ENCODE data around the gene BCAS3. TPM values are rescaled to one million over a fixed set of nuclear protein-coding genes. Genes with fewer than 3 reads are reported as not detected.

BCAS3 gene
- polyA plus RNA-seq, 1 donor from 2014 or later = 21.6 TPM

GRCh38 chr17:60941571-60941970 lies 263.9 kb downstream of the BCAS3 start:
- Histone ChIP-seq H3K27ac (ENCODE audit: low read length) (no peak overlapping the region), H3F3A (ENCODE audit: insufficient read depth, low read length, poor library complexity, severe bottlenecking) (no peaks in the 10 kb centered on the region), H4K20me1 (ENCODE audit: insufficient read depth) (no peaks in the 10 kb centered on the region), H3K4me3 (ENCODE audit: low read length) (no peak overlapping the region), H3K4me2 (ENCODE audit: low read length) (no peak overlapping the region), H2AFZ (ENCODE audit: low read depth, low read length) (no peak overlapping the region), H3K9ac (ENCODE audit: low read length) (no peak overlapping the region), H3K9me3 (ENCODE audit: low read length) (no peaks in the 10 kb centered on the region), H3K79me2 (replicated peaks; ENCODE audit: insufficient read depth, low read length) (no peaks in the 10 kb centered on the region), H3K27me3 (ENCODE audit: insufficient read depth, low read depth, low read length) (no peaks in the 10 kb centered on the region), H3K9me2 (ENCODE audit: insufficient read depth, low read length) (no peaks in the 10 kb centered on the region), H3K36me3 (ENCODE audit: insufficient read depth, low read length) (no peaks in the 10 kb centered on the region)
- TF ChIP-seq EP300 (conservative IDR thresholded peaks at IDR 0.05; ENCODE audit: poor library complexity, severe bottlenecking) (no peak), MXI1 (conservative IDR thresholded peaks at IDR 0.05; ENCODE audit: poor library complexity, severe bottlenecking) (no peak), RAD21 (conservative IDR thresholded peaks at IDR 0.05) (no peak), TAF1 (IDR thresholded peaks at IDR 0.05; ENCODE audit: low read depth) (no peak), REST (IDR thresholded peaks at IDR 0.05; ENCODE audit: borderline replicate concordance) (no peak), CTCF (IDR thresholded peaks at IDR 0.05; ENCODE audit: poor library complexity, severe bottlenecking) (no peak), POLR2AphosphoS5 (IDR thresholded peaks at IDR 0.05) (no peak), SMC3 (conservative IDR thresholded peaks at IDR 0.05; ENCODE audit: poor library complexity) (no peak), EZH2 (IDR thresholded peaks at IDR 0.05; ENCODE audit: borderline replicate concordance, insufficient read depth, low read length, poor library complexity, severe bottlenecking) (no peak)

GRCh38 chr17:60944751-60945150 lies 267.1 kb downstream of the BCAS3 start:
- Histone ChIP-seq H3K4me2 (ENCODE audit: low read length) (no peak overlapping the region), H3K27me3 (ENCODE audit: insufficient read depth, low read depth, low read length) (no peaks in the 10 kb centered on the region), H3K79me2 (replicated peaks; ENCODE audit: insufficient read depth, low read length) (no peaks in the 10 kb centered on the region), H3K9me3 (ENCODE audit: low read length) (no peaks in the 10 kb centered on the region), H3K9ac (ENCODE audit: low read length) (no peak overlapping the region), H3K27ac (ENCODE audit: low read length) (no peak overlapping the region), H3K36me3 (ENCODE audit: insufficient read depth, low read length) (no peaks in the 10 kb centered on the region), H3F3A (ENCODE audit: insufficient read depth, low read length, poor library complexity, severe bottlenecking) (no peaks in the 10 kb centered on the region), H3K4me3 (ENCODE audit: low read length) (no peak overlapping the region), H2AFZ (ENCODE audit: low read depth, low read length) (no peak overlapping the region), H3K9me2 (ENCODE audit: insufficient read depth, low read length) (no peaks in the 10 kb centered on the region), H4K20me1 (ENCODE audit: insufficient read depth) (no peaks in the 10 kb centered on the region)
- TF ChIP-seq REST (IDR thresholded peaks at IDR 0.05; ENCODE audit: borderline replicate concordance) = no peak
- TF ChIP-seq EZH2 (IDR thresholded peaks at IDR 0.05; ENCODE audit: borderline replicate concordance, insufficient read depth, low read length, poor library complexity, severe bottlenecking) = no peak
- no peak for TF ChIP-seq POLR2AphosphoS5 (IDR thresholded peaks at IDR 0.05)
- no peak for TF ChIP-seq CTCF (IDR thresholded peaks at IDR 0.05; ENCODE audit: poor library complexity, severe bottlenecking)
- no peak for TF ChIP-seq TAF1 (IDR thresholded peaks at IDR 0.05; ENCODE audit: low read depth)
- TF ChIP-seq SMC3 (conservative IDR thresholded peaks at IDR 0.05; ENCODE audit: poor library complexity) = no peak
- no peak for TF ChIP-seq EP300 (conservative IDR thresholded peaks at IDR 0.05; ENCODE audit: poor library complexity, severe bottlenecking)
- no peak for TF ChIP-seq RAD21 (conservative IDR thresholded peaks at IDR 0.05)
- TF ChIP-seq MXI1 (conservative IDR thresholded peaks at IDR 0.05; ENCODE audit: poor library complexity, severe bottlenecking) = no peak
